22Rv1 (cell line): ENCODE measurements around the gene ESRRG.

Source experiments
- ZFX ChIP-seq: fragments of 450-650 bp; IDR thresholded peaks from 2 replicates; pipeline ENCODE4 v1.6.1; 2017; ENCODE audit warnings: antibody characterized with exemption, borderline replicate concordance
- TF ChIP-seq, protein P1 (sequence below): fragments of 450-650 bp; IDR thresholded peaks from 2 replicates; pipeline ENCODE4 v1.5.1; 2017; ENCODE audit warnings: mild to moderate bottlenecking

- TF ChIP-seq, protein P1, sequence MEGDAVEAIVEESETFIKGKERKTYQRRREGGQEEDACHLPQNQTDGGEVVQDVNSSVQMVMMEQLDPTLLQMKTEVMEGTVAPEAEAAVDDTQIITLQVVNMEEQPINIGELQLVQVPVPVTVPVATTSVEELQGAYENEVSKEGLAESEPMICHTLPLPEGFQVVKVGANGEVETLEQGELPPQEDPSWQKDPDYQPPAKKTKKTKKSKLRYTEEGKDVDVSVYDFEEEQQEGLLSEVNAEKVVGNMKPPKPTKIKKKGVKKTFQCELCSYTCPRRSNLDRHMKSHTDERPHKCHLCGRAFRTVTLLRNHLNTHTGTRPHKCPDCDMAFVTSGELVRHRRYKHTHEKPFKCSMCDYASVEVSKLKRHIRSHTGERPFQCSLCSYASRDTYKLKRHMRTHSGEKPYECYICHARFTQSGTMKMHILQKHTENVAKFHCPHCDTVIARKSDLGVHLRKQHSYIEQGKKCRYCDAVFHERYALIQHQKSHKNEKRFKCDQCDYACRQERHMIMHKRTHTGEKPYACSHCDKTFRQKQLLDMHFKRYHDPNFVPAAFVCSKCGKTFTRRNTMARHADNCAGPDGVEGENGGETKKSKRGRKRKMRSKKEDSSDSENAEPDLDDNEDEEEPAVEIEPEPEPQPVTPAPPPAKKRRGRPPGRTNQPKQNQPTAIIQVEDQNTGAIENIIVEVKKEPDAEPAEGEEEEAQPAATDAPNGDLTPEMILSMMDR: no peak
- no peak for TF ChIP-seq ZFX
These were observed 70.2 kb downstream of the ESRRG start for GRCh38 chr1:216653001-216653400.
